Parathyroid adenoma (tissue), 2 donors: ENCODE measurements around the gene DCAF6.

Source experiments
- H2AFZ ChIP-seq: fragments of 300-600 bp; sonication (generic); one replicate; pipeline ENCODE4 v1.7.0; 2017; ENCODE audit warnings: antibody characterized with exemption, mild to moderate bottlenecking
- H3K27ac ChIP-seq: fragments of 300-600 bp; sonication (generic); one replicate; pipeline ENCODE4 v1.7.0; 2017
- H3K27me3 ChIP-seq: fragments of 300-600 bp; sonication (generic); one replicate; pipeline ENCODE4 v1.7.0; 2017; ENCODE audit warnings: low read length; ENCODE audit not compliant: control insufficient read depth, insufficient read depth
- H3K36me3 ChIP-seq: fragments of 300-600 bp; sonication (generic); one replicate; pipeline ENCODE4 v1.7.0; 2017; ENCODE audit warnings: low read length; ENCODE audit not compliant: control insufficient read depth, insufficient read depth
- H3K4me1 ChIP-seq: fragments of 300-600 bp; sonication (generic); one replicate; pipeline ENCODE4 v1.7.0; 2017; ENCODE audit warnings: control low read depth
- H3K4me2 ChIP-seq: fragments of 300-600 bp; sonication (generic); one replicate; pipeline ENCODE4 v1.7.0; 2017; ENCODE audit warnings: low read length
- H3K4me3 ChIP-seq: fragments of 300-600 bp; sonication (generic); one replicate; pipeline ENCODE4 v1.7.0; 2017; ENCODE audit warnings: low read depth, low read length
- H3K79me2 ChIP-seq: fragments of 300-600 bp; sonication (generic); one replicate; pipeline ENCODE4 v1.7.0; 2017; ENCODE audit warnings: control low read depth
- H3K9ac ChIP-seq: fragments of 300-600 bp; sonication (generic); one replicate; pipeline ENCODE4 v1.7.0; 2017; ENCODE audit warnings: mild to moderate bottlenecking
- H3K9me3 ChIP-seq: fragments of 300-600 bp; sonication (generic); one replicate; pipeline ENCODE4 v1.7.0; 2017; ENCODE audit warnings: low read length; ENCODE audit not compliant: control insufficient read depth
- CTCF ChIP-seq: fragments of 300-600 bp; sonication (generic); IDR thresholded peaks from one replicate; pipeline ENCODE4 v1.7.0; 2017; ENCODE audit warnings: antibody characterized with exemption, mild to moderate bottlenecking
- donor health status: primary hyperparathyroidism.

The DCAF6 gene

GRCh38 chr1:168119750-168120149 lies 183.3 kb downstream of the DCAF6 start:
- no peak overlapping the region for H3K27ac ChIP-seq
- H3K36me3 ChIP-seq: no peaks in the 10 kb centered on the region
- no peak overlapping the region for H3K4me3 ChIP-seq
- no peak overlapping the region for H3K4me2 ChIP-seq
- H3K9ac ChIP-seq: no peak overlapping the region
- H3K27me3 ChIP-seq: no peaks in the 10 kb centered on the region
- TF ChIP-seq CTCF: no peak
- H3K79me2 ChIP-seq: no peaks in the 10 kb centered on the region
- no peak overlapping the region for H2AFZ ChIP-seq
- H3K9me3 ChIP-seq: no peaks in the 10 kb centered on the region
- H3K4me1 ChIP-seq: no peaks in the 10 kb centered on the region

GRCh38 chr1:168121401-168122011 lies 185.0 kb downstream of the DCAF6 start:
- no peaks in the 10 kb centered on the region for H3K4me1 ChIP-seq
- H3K9ac ChIP-seq: no peak overlapping the region
- H3K27me3 ChIP-seq: no peaks in the 10 kb centered on the region
- H3K4me2 ChIP-seq: no peak overlapping the region
- TF ChIP-seq CTCF: no peak
- H3K36me3 ChIP-seq: no peaks in the 10 kb centered on the region
- H3K9me3 ChIP-seq: no peaks in the 10 kb centered on the region
- no peak overlapping the region for H2AFZ ChIP-seq
- H3K27ac ChIP-seq: no peak overlapping the region
- no peaks in the 10 kb centered on the region for H3K79me2 ChIP-seq
- no peak overlapping the region for H3K4me3 ChIP-seq

GRCh38 chr1:168125051-168125450 lies 188.6 kb downstream of the DCAF6 start:
- no peaks in the 10 kb centered on the region for H3K79me2 ChIP-seq
- no peak overlapping the region for H2AFZ ChIP-seq
- no peak overlapping the region for H3K9ac ChIP-seq
- H3K4me3 ChIP-seq: no peak overlapping the region
- H3K9me3 ChIP-seq: no peaks in the 10 kb centered on the region
- no peak overlapping the region for H3K4me2 ChIP-seq
- H3K27ac ChIP-seq: no peak overlapping the region
- no peak for TF ChIP-seq CTCF
- H3K27me3 ChIP-seq: no peaks in the 10 kb centered on the region
- no peaks in the 10 kb centered on the region for H3K36me3 ChIP-seq
- H3K4me1 ChIP-seq: no peaks in the 10 kb centered on the region
